ENCODE measurements around the gene RAPGEF3.

RAPGEF3 gene

GRCh38 chr12:47686645-47687240 lies 71.9 kb downstream of the RAPGEF3 start:
- DNase-seq (ENCODE audit: low spot score) = no peak

Data from CD4-positive, alpha-beta T cell treated with Interleukin-6 at 100 ng/mL for 8 hours (primary cell).